ENCODE measurements around the gene ZNF304.
"Not testable (repeated sequence)": the region's sequence is repeated elsewhere in the genome, so short reads cannot be mapped to it uniquely, and the experiment has no call there.

The ZNF304 gene

GRCh38 chr19:57359300-57359699 is 8.2 kb downstream of the ZNF304 start:
- FAIRE-seq (no peak), DNase-seq (ENCODE audit: insufficient read length, low spot score) (no peak)

- DNase-seq (ENCODE audit: insufficient read length, low spot score) (no peak), FAIRE-seq (no peak)
Observed at GRCh38 chr19:57362419-57362818, 11.3 kb downstream of the ZNF304 start.

GRCh38 chr19:57362997-57363687 is 12.1 kb downstream of the ZNF304 start, which contains the start of the genes TRAPPC2B and ZNF547:
Gene TRAPPC2B, plus strand, starts transcription at chr19:57363551. Its CDS starts 1,283 bp downstream, at chr19:57364834.
Gene ZNF547, plus strand, starts transcription at chr19:57363551. Its CDS starts 5,005 bp downstream, at chr19:57368556.
- FAIRE-seq (peak; percentile 99), DNase-seq (ENCODE audit: insufficient read length, low spot score) (peak; percentile 76)

- DNase-seq (ENCODE audit: insufficient read length, low spot score), result no peak
- FAIRE-seq, result peak; percentile 8
Observed at GRCh38 chr19:57363688-57364181, 12.7 kb downstream of the ZNF304 start.

GRCh38 chr19:57366776-57367175 is 15.7 kb downstream of the ZNF304 start:
- DNase-seq (ENCODE audit: insufficient read length, low spot score), result no peak
- FAIRE-seq, result no peak

GRCh38 chr19:57374179-57374578 is 23.1 kb downstream of the ZNF304 start:
- FAIRE-seq (no peak), DNase-seq (ENCODE audit: insufficient read length, low spot score) (no peak)

GRCh38 chr19:57374647-57375046 is 23.6 kb downstream of the ZNF304 start:
- not testable (repeated sequence) for DNase-seq (ENCODE audit: insufficient read length, low spot score); FAIRE-seq

- DNase-seq (ENCODE audit: insufficient read length, low spot score) (no peak), FAIRE-seq (no peak)
Observed at GRCh38 chr19:57376151-57376550, 25.1 kb downstream of the ZNF304 start.

GRCh38 chr19:57377498-57378146 is 26.6 kb downstream of the ZNF304 start:
- FAIRE-seq (no peak), DNase-seq (ENCODE audit: insufficient read length, low spot score) (no peak)

- FAIRE-seq, result no peak
Observed at GRCh38 chr19:57380923-57381322, 29.9 kb downstream of the ZNF304 start.

GRCh38 chr19:57382806-57383488 is 31.9 kb downstream of the ZNF304 start:
- FAIRE-seq (no peak), DNase-seq (ENCODE audit: insufficient read length, low spot score) (no peak)

More at GRCh38 chr19:57380923-57381322, 29.9 kb downstream of the ZNF304 start:
- no peak for DNase-seq (ENCODE audit: insufficient read length, low spot score)

GRCh38 chr19:57389194-57389729 is 38.2 kb downstream of the ZNF304 start:
- FAIRE-seq, result no peak

GRCh38 chr19:57389730-57390598 is 38.9 kb downstream of the ZNF304 start, which contains the start of gene ZNF548:
Gene ZNF548, plus strand, starts transcription at chr19:57389854. Its CDS starts 246 bp downstream, at chr19:57390100.
- FAIRE-seq, result peak; percentile 95
- peak; percentile 75 for DNase-seq (ENCODE audit: insufficient read length, low spot score)

More at GRCh38 chr19:57389194-57389729, 38.2 kb downstream of the ZNF304 start:
- DNase-seq (ENCODE audit: insufficient read length, low spot score), result no peak

- DNase-seq (ENCODE audit: insufficient read length, low spot score) (no peak), FAIRE-seq (no peak)
Observed at GRCh38 chr19:57395710-57396109, 44.6 kb downstream of the ZNF304 start.

- FAIRE-seq (no peak), DNase-seq (ENCODE audit: insufficient read length, low spot score) (no peak)
Observed at GRCh38 chr19:57398868-57399267, 47.8 kb downstream of the ZNF304 start.

GRCh38 chr19:57403737-57404563 is 52.9 kb downstream of the ZNF304 start:
- DNase-seq (ENCODE audit: insufficient read length, low spot score) (no peak), FAIRE-seq (no peak)

GRCh38 chr19:57406516-57407123 is 55.5 kb downstream of the ZNF304 start:
- FAIRE-seq, result no peak

More at GRCh38 chr19:57406516-57407123, 55.5 kb downstream of the ZNF304 start:
- DNase-seq (ENCODE audit: insufficient read length, low spot score), result peak; percentile 27

All from GM19239 (cell line).